GM19025 (cell line): ENCODE data around the gene BRCA1.
"Not testable (repeated sequence)": the region's sequence is repeated elsewhere in the genome, so short reads cannot be mapped to it uniquely, and the experiment has no call there.

Experiments used
- ATAC-seq: cut with Tn5 transposase; IDR thresholded peaks from one replicate; pipeline ENCODE4 v1.9.1; 2021; ENCODE audit warnings: mild to moderate bottlenecking, low read depth, moderate library complexity; ENCODE audit not compliant: unreplicated experiment

The BRCA1 gene

GRCh38 chr17:43134774-43135453, 9.8 kb upstream of the BRCA1 start:
- no peak for ATAC-seq

- ATAC-seq, result not testable (repeated sequence)
These were observed 8.3 kb upstream of the BRCA1 start for GRCh38 chr17:43133439-43133838.

- ATAC-seq, result no peak
These were observed 7.0 kb upstream of the BRCA1 start for GRCh38 chr17:43132117-43132516.

GRCh38 chr17:43129671-43130010, 4.5 kb upstream of the BRCA1 start:
- no peak for ATAC-seq

- not testable (repeated sequence) for ATAC-seq
These were observed 2.2 kb upstream of the BRCA1 start for GRCh38 chr17:43127333-43127876.

GRCh38 chr17:43126911-43127290, 1.7 kb upstream of the BRCA1 start:
- ATAC-seq, result no peak

- ATAC-seq, result no peak
These were observed 1.1 kb upstream of the BRCA1 start for GRCh38 chr17:43125967-43126910.

- ATAC-seq, result no peak
These were observed 6.2 kb downstream of the BRCA1 start for GRCh38 chr17:43118679-43119615.

GRCh38 chr17:43114151-43114552, 11.0 kb downstream of the BRCA1 start:
- ATAC-seq, result no peak

GRCh38 chr17:43106552-43106951, 18.6 kb downstream of the BRCA1 start:
- no peak for ATAC-seq

GRCh38 chr17:43105146-43105545, 20.0 kb downstream of the BRCA1 start:
- no peak for ATAC-seq

- ATAC-seq, result no peak
These were observed 20.5 kb downstream of the BRCA1 start for GRCh38 chr17:43104665-43105064.

- not testable (repeated sequence) for ATAC-seq
These were observed 29.8 kb downstream of the BRCA1 start for GRCh38 chr17:43095364-43095763.

- ATAC-seq, result no peak
These were observed 30.9 kb downstream of the BRCA1 start for GRCh38 chr17:43094129-43094835.

GRCh38 chr17:43092901-43093300, 32.3 kb downstream of the BRCA1 start:
- no peak for ATAC-seq

- no peak for ATAC-seq
These were observed 35.1 kb downstream of the BRCA1 start for GRCh38 chr17:43090022-43090421.

- ATAC-seq, result no peak
These were observed 39.7 kb downstream of the BRCA1 start for GRCh38 chr17:43085474-43085873.

GRCh38 chr17:43079641-43080302, 45.4 kb downstream of the BRCA1 start:
- ATAC-seq, result no peak

- ATAC-seq, result no peak
These were observed 50.3 kb downstream of the BRCA1 start for GRCh38 chr17:43074869-43075268.
